ENCODE measurements around the gene ARL6IP4. TPM values are rescaled to one million over a fixed set of nuclear protein-coding genes. Genes with fewer than 3 reads are reported as not detected.
A peak's percentile ranks its signal among the peaks of the same experiment; 100 is the strongest.

The ARL6IP4 gene
- total and polyA plus RNA-seq, 7 donors, result 113 to 193 (median 130) TPM

- DNase-seq, result no peak
- intact Hi-C loops (cut with DNase I), result no loop called here
Measured at GRCh38 chr12:122955156-122955555, 25.3 kb upstream of the ARL6IP4 start.

GRCh38 chr12:122956035-122956434, 24.4 kb upstream of the ARL6IP4 start:
- WGBS, 3 donors, result 70 to 80% (median 70%) methylated on average over 2 of the region's 2 CpGs
- TF ChIP-seq CTCF (IDR thresholded peaks at IDR 0.05), result no peak
- no peaks in the 10 kb centered on the region for H3K4me1 ChIP-seq
- H3K27me3 ChIP-seq (ENCODE audit: insufficient read depth in 3 of 3, low read length in 2 of 3), result no peaks in the 10 kb centered on the region
- DNase-seq (no peak), ATAC-seq (no peak)
- no peaks in the 10 kb centered on the region for H3K36me3 ChIP-seq (ENCODE audit: insufficient read depth in 1 of 2, low read depth in 1 of 2)
- H3K27ac ChIP-seq, result no peak overlapping the region
- intact Hi-C loops (cut with DNase I), result no loop called here
- no peaks in the 10 kb centered on the region for H3K9me3 ChIP-seq
- no peak overlapping the region for H3K4me3 ChIP-seq

More at GRCh38 chr12:122955156-122955555, 25.3 kb upstream of the ARL6IP4 start:
- Histone ChIP-seq H3K27ac (no peak overlapping the region), H3K4me3 (no peak overlapping the region), H3K27me3 (ENCODE audit: insufficient read depth in 3 of 3, low read length in 2 of 3) (no peaks in the 10 kb centered on the region), H3K9me3 (no peaks in the 10 kb centered on the region), H3K36me3 (ENCODE audit: insufficient read depth in 1 of 2, low read depth in 1 of 2) (no peaks in the 10 kb centered on the region), H3K4me1 (no peaks in the 10 kb centered on the region)
- no peak for ATAC-seq
- no peak for TF ChIP-seq CTCF (IDR thresholded peaks at IDR 0.05)
- WGBS, 3 donors, result 43 to 58% (median 47%) methylated on average over 8 of the region's 8 CpGs

- TF ChIP-seq CTCF (IDR thresholded peaks at IDR 0.05), result no peak
- intact Hi-C loops (cut with DNase I), result no loop called here
- no peaks in the 10 kb centered on the region for H3K9me3 ChIP-seq
- WGBS, 3 donors, result 79 to 83% (median 79%) methylated on average over 5 of the region's 5 CpGs
- H3K27ac ChIP-seq, result peak overlapping the region; percentile 43
- DNase-seq (no peak), ATAC-seq (peak in 1 of 4 donors; percentile 18)
- no peaks in the 10 kb centered on the region for H3K27me3 ChIP-seq (ENCODE audit: insufficient read depth in 3 of 3, low read length in 2 of 3)
- H3K4me1 ChIP-seq, result no peaks in the 10 kb centered on the region
- H3K4me3 ChIP-seq, result no peak overlapping the region
- no peaks in the 10 kb centered on the region for H3K36me3 ChIP-seq (ENCODE audit: insufficient read depth in 1 of 2, low read depth in 1 of 2)
Measured at GRCh38 chr12:122958198-122958888, 22.1 kb upstream of the ARL6IP4 start.

- no peaks in the 10 kb centered on the region for H3K27me3 ChIP-seq (ENCODE audit: insufficient read depth in 3 of 3, low read length in 2 of 3)
- H3K9me3 ChIP-seq, result no peaks in the 10 kb centered on the region
- WGBS, 3 donors, result 87 to 91% (median 88%) methylated on average over 31 to 35 of the region's 35 CpGs
- no peak for TF ChIP-seq CTCF (IDR thresholded peaks at IDR 0.05)
- ATAC-seq (no peak), DNase-seq (no peak)
- no peak overlapping the region for H3K27ac ChIP-seq
- no peak overlapping the region for H3K4me3 ChIP-seq
- peaks cover 8% of the 10 kb centered on the region for H3K4me1 ChIP-seq
- intact Hi-C loops (cut with DNase I), result no loop called here
- no peaks in the 10 kb centered on the region for H3K36me3 ChIP-seq (ENCODE audit: insufficient read depth in 1 of 2, low read depth in 1 of 2)
Measured at GRCh38 chr12:122959566-122960192, 20.8 kb upstream of the ARL6IP4 start.

Data from psoas muscle (tissue), 8 donors.